ENCODE measurements around the gene CST11. TPM values are rescaled to one million over a fixed set of nuclear protein-coding genes. Genes with fewer than 3 reads are reported as not detected.

The CST11 gene
- total RNA-seq, 1 experiment from 2014 or later = not detected

DNA sequence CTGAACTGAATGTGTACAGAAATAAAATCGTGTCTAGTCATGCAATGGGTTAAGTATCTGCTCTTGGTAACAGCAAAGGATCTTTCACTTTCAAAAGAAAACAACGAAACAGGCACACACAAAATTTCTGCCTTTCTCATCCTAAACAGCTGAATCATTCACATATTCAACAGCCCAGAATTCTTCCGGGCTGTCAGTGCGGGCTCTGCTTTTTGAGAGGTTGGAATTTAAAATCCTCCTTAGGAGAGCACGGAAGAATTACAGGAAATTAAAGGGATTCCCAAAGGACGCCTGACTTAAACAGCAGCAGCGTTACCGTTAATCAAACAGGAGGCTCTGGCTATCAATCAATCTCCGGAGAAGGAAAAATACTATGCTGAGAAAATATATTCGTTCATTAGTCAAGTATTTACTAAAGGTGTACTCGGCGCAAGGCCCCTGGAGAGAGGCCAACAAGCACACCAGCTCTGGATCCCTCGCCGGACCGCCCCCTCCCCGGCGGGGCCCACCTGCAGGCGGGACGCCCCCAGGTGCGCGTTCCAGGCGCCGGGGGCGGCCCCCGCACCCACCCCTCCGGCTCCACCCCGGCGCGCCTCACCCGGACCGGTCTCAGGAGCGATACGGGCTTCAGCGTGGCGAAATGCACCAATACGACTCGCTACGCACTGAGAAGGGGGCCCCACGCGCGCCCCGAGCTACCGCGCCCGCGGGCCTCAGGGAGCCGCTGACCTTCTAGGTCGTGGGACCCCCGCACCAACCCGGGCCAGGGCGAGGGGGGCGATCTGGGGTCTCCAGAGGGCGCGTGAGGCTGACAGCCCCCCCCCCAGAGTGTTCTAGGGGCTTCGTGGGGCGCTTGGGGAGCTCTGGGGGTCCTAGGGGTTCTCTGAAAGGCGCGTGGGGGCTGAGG is 32.4 kb downstream of the CST11 start:
- Histone ChIP-seq H3K27ac (peak overlapping the region; percentile 69), H3K4me3 (peak overlapping the region; percentile 92), H3K27me3 (no peaks in the 10 kb centered on the region), H3K9me3 (replicated peaks) (no peaks in the 10 kb centered on the region; the same call in 1 of the 2 replicates), H3K36me3 (no peaks in the 10 kb centered on the region; the same call in none of the 2 replicates), H3K4me1 (peaks cover 2% of the 10 kb centered on the region; the same call in 1 of the 2 replicates)
- DNase-seq = peak in 1 of 2 experiments; percentile 26

DNA sequence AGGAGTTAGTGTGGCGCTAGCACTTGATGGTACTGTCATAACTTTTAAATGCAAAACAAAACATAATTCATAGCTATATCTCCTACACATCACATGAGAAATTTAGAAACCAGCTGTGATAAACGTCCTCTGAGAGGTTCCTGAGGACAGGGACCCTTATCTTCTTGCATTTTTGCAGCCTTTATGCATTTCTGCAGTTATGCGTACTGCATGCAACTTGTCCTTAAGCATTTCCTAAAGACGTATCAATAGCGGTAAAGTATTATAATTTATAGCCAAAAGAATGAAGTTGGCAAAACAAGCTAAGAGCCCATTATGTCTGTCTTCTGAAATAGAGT is 33.0 kb downstream of the CST11 start:
- Histone ChIP-seq H3K36me3 (peaks cover under 1% of the 10 kb centered on the region), H3K9me3 (replicated peaks) (no peaks in the 10 kb centered on the region), H3K27me3 (no peaks in the 10 kb centered on the region), H3K27ac (no peak overlapping the region), H3K4me1 (peaks cover 2% of the 10 kb centered on the region; the same call in 1 of the 2 replicates), H3K4me3 (peak overlapping the region; percentile 92)
- DNase-seq = no peak

DNA sequence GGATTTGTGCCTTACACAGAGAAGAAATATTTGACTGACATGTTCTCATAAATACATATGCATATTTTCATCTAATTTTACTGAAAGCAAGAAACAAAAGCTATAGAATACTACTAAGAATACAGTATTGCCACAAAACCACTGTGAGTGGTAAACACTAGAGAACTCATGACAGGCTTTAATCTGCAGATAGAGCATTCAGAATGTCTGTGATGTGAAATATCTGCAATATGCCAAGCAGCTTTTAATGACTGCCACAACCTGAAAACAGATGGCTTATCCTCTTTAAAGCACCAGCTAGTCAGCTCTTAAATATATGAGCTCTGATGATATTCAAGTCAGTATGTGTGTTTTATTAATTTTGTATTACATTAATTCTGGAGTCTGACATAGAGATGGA is 34.8 kb downstream of the CST11 start:
- H3K36me3 ChIP-seq = peaks cover 3% of the 10 kb centered on the region
- no peaks in the 10 kb centered on the region for H3K9me3 ChIP-seq (replicated peaks)
- H3K27me3 ChIP-seq = no peaks in the 10 kb centered on the region
- H3K27ac ChIP-seq = no peak overlapping the region
- DNase-seq = no peak
- no peak overlapping the region for H3K4me3 ChIP-seq
- peaks cover 2% of the 10 kb centered on the region; the same call in 1 of the 2 replicates for H3K4me1 ChIP-seq

DNA sequence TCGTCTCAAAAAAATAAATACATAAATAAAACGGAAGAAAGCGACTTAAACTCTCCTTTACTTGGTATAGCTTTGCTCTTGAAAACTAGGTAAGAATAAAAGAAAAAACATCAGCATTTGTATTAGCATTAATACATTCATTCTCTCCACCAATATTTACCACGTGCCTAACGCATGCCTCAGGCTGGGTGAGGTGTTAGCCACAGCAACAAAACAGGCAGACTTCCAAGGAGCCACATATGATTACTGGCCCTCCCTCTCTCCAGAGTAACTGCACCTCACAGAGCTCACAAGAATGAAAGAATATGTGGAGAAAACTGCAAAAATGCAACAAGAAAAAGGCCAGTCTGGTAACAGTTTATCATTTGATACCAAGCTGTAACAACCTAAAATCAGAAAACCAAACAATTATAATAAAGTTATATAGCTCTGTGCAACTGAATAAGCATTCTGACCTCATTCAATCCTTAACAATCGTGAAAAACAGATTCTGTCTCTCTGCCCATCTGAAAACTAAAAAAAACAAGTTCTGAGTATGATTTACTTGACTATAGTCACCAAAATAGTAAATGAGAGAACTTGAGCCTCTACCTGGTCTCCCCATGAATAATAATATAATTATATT is 36.6 kb downstream of the CST11 start:
- H3K9me3 ChIP-seq (replicated peaks) = no peaks in the 10 kb centered on the region
- H3K4me1 ChIP-seq = peaks cover 2% of the 10 kb centered on the region; the same call in 1 of the 2 replicates

DNA sequence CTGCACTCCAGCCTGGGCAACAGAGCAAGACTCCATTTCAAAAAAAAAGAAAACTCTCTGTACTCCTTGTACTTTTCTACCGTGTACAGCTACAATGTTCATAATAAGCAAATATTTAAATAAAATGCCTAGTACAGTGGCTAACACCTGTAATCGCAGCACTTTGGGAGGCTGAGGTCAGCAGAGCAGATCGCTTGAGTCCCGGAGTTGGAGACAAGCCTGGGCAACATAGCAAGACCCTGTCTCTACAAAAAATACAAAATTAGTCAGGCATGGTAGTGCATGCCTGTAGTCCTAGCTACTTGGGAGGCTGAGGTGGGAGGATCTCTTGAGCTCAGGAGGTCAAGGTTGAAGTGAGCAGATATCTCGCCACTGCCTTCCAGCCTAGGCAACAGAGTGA is 37.1 kb downstream of the CST11 start:
- no peak overlapping the region for H3K4me3 ChIP-seq
- no peak for DNase-seq
- no peaks in the 10 kb centered on the region for H3K9me3 ChIP-seq (replicated peaks)
- peaks cover 2% of the 10 kb centered on the region; the same call in 1 of the 2 replicates for H3K4me1 ChIP-seq
- H3K27me3 ChIP-seq = no peaks in the 10 kb centered on the region
- H3K36me3 ChIP-seq = peaks cover 3% of the 10 kb centered on the region
- no peak overlapping the region for H3K27ac ChIP-seq

More for the DNA sequence above, 36.6 kb downstream of the CST11 start:
- peaks cover 3% of the 10 kb centered on the region for H3K36me3 ChIP-seq
- no peak for DNase-seq
- no peak overlapping the region for H3K4me3 ChIP-seq
- H3K27me3 ChIP-seq = no peaks in the 10 kb centered on the region
- no peak overlapping the region for H3K27ac ChIP-seq

DNA sequence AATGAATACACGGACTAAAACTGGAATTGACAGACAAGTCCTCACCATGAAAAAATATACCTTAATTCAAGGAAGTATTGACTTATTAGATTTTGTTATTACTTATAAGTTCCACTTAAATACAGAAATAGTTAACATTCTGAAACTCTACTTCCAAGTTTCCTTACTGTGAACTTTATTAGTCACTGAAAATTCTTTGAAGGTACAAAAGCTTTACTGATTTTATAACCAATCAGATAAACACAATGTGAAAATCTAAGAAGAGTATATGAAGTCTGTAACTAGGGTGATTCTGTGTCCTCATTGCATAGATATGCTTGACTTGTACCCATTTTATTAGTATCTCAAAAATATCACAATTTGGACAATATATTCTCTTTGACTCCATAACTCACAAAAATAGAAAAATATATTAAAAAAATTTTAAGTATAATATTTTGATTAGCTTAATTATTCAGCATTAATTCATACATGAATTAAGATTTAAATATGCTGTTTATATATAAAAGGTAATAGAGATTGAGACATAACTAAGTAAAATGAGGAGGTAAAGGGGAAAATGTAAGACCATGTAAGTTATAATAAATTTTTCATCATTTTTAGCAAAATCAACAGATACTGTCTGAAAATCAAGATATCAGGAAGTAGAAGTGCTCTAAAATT is 38.0 kb downstream of the CST11 start:
- Histone ChIP-seq H3K4me3 (no peak overlapping the region), H3K36me3 (peaks cover 3% of the 10 kb centered on the region), H3K4me1 (peaks cover under 1% of the 10 kb centered on the region; the same call in 1 of the 2 replicates), H3K27ac (no peak overlapping the region), H3K27me3 (no peaks in the 10 kb centered on the region), H3K9me3 (replicated peaks) (no peaks in the 10 kb centered on the region)
- no peak for DNase-seq

DNA sequence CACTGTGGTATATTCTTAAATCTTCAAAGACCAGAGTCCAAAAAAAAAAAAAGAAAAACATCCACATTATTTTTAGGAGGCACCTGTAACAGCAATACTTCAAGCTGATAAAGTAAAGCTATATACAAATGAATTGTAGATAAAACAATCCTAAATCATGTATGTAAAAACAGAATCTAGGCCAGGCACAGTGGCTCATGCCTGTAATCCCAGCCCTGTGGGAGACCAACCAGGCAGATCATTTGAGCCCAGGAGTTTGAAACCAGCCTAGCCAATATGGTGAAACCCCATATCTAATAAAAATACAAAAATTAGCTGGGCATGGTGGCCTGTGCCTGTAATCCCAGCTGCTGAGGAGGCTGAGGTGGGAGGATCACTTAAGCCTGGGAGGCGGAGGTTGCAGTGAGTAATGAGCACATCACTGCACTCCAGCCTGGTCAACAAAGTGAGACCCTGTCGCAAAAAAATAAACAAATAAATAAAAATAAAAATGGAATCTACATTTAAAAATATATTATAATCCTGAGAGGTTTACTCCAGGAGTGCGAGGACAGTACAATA is 38.7 kb downstream of the CST11 start:
- Histone ChIP-seq H3K36me3 (peaks cover 3% of the 10 kb centered on the region), H3K27me3 (no peaks in the 10 kb centered on the region), H3K4me3 (no peak overlapping the region), H3K4me1 (no peaks in the 10 kb centered on the region), H3K9me3 (replicated peaks) (no peaks in the 10 kb centered on the region), H3K27ac (no peak overlapping the region)
- DNase-seq = no peak

DNA sequence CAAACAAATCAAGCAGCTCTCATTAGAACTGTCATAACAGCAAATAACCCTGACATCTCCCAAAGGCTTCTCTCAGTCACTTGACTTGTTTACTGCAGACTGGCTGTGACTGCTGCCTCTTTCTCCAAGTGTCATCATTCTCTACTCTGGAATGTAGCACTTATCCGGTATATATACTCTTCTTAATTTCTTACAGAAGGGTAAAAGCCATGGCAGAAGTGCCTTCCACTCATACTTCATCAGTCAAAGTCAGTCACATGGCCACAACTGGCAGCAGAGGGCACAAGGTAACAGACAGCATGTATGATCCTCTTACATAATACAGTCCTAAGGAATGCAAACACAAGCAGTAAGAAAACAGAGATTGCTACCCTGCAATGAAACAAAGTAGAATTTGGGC is 40.6 kb downstream of the CST11 start:
- no peak for DNase-seq
- no peaks in the 10 kb centered on the region for H3K4me1 ChIP-seq
- no peak overlapping the region for H3K27ac ChIP-seq
- H3K4me3 ChIP-seq = no peak overlapping the region
- H3K9me3 ChIP-seq (replicated peaks) = no peaks in the 10 kb centered on the region
- no peaks in the 10 kb centered on the region for H3K27me3 ChIP-seq
- peaks cover 3% of the 10 kb centered on the region for H3K36me3 ChIP-seq

DNA sequence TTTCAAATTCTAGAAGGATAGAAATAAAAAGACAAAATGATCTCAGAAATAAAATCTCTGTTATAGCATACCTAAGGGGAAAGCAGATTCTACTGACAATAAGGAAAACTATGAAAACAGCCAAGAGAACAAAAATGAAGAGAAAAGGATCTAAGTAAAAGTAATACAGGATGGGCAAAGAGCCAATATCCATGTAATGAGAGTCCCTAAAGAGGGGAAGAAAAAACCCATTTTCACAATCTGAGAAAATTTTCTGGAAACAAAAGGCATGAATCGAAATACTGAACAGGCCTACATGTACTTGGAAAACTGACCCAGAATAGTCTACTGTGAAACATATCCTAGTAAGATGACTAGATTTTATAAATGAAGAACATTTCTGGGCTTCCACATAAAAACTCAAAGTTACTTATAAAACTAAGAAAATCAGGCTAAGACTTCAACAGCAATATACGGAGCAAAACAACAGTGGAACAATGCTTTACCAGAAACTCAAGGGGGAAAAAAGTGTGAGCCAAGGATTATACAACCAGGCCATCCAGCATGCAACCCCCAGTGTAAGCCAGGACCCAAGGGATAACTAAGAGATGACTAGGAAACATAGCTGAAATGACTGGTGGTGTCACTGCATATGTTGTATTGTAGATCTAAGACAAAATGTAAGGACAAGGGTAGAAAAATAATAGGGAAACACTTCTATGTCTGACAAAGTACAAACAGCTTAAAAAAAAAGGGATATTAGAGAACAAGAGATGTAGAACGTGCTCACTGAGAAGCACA is 41.6 kb downstream of the CST11 start:
- Histone ChIP-seq H3K9me3 (replicated peaks) (no peaks in the 10 kb centered on the region), H3K27ac (no peak overlapping the region), H3K4me3 (no peak overlapping the region), H3K36me3 (peaks cover 3% of the 10 kb centered on the region), H3K27me3 (no peaks in the 10 kb centered on the region), H3K4me1 (no peaks in the 10 kb centered on the region)
- DNase-seq = no peak

DNA sequence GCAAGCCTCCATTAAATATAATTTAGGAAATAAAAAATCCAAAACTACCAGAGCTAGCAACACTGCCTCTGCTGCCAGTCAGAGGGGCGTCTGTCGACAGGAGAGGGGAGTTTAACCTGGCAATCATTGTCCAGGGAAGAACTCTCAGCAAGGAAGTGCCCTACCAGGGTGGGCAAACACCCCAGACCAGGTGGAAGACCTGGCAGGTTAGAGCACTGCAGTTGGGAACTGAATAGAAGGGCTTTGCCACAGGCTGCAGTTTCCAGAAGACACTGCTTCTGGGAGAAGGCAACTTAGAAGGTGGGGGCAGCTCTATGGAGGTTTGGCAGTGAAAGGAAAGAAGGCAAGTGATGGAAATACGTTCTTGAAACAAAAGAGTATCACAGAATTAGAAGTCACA is 42.9 kb downstream of the CST11 start:
- peaks cover 3% of the 10 kb centered on the region; the same call in 1 of the 2 replicates for H3K36me3 ChIP-seq
- no peak for DNase-seq
- no peaks in the 10 kb centered on the region for H3K9me3 ChIP-seq (replicated peaks)

DNA sequence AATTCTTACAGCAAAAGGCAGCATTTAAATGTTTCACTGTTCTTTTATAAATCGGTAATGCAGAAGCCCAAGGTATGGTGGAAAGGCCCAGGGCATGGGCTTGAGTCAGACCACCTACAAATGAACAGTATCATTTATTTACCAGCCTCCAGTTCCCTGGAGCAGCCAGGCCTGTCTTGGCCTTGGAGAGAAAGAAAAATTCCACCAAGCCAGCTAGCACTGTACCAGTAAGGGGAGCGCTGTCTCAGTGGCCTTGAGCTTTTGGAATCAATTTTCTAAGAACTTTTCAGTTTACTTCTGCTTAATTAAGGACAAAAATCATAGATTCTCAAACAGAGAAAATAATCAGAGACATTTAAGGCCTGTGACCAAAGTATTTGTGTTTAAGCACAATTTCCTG is 43.7 kb downstream of the CST11 start:
- H3K36me3 ChIP-seq = no peaks in the 10 kb centered on the region; the same call in 1 of the 2 replicates
- no peak overlapping the region for H3K4me3 ChIP-seq
- no peaks in the 10 kb centered on the region for H3K4me1 ChIP-seq
- H3K9me3 ChIP-seq (replicated peaks) = no peaks in the 10 kb centered on the region
- no peak for DNase-seq
- H3K27ac ChIP-seq = no peak overlapping the region
- no peaks in the 10 kb centered on the region for H3K27me3 ChIP-seq

More for the DNA sequence above, 42.9 kb downstream of the CST11 start:
- H3K4me1 ChIP-seq = no peaks in the 10 kb centered on the region
- H3K27me3 ChIP-seq = no peaks in the 10 kb centered on the region
- H3K27ac ChIP-seq = no peak overlapping the region
- H3K4me3 ChIP-seq = no peak overlapping the region

DNA sequence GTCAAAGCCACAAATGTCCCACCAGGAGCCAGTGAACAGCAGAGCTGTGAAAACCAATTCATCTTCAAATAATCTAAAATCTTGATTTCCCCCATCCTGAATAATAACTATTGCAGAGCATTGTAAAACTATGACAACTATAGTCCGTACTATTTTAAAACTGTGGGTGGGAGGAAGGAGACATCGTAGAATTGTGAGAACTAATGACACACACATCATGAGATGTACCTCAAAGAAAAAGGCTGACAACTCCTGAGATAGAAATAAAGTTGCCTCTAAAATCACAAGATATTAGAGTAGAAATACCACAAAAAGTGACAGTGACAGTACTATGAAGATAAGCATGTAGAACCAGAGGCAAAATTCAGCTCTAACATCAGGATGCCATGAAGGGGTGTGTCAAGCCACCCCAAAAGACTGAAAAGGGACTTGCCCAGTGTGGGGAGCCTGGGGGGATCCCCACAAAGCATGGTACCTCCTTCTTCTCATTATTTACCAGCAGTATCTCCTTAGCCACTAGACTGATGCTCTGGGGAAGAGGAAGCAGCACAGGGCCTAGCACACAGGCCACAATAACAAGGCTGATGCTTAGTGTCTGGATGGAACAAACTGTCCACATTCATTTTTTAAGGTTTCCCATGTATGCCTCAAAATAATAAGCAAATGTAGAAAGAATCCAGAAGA is 44.8 kb downstream of the CST11 start:
- no peaks in the 10 kb centered on the region for H3K36me3 ChIP-seq
- H3K4me1 ChIP-seq = no peaks in the 10 kb centered on the region
- DNase-seq = no peak
- H3K9me3 ChIP-seq (replicated peaks) = no peaks in the 10 kb centered on the region
- H3K4me3 ChIP-seq = no peak overlapping the region
- H3K27me3 ChIP-seq = no peaks in the 10 kb centered on the region
- H3K27ac ChIP-seq = no peak overlapping the region

DNA sequence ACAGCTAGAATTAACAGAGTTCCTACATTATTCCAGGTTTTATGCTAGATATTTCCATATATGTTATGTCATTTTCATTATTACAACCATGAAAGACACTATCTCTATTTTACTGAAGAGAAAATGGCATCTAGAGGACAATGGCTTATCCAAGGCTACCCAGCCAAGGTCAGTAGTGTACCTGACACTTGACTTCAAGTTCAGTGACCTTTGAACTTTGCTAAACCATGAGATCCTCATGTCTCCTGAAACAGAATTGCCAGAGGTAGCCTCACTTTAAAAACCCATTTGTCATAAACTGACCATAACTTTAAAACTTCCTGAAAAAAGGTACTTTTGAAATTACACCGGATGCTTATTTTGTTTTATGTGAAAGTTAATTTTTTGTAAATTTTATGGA is 45.8 kb downstream of the CST11 start:
- Histone ChIP-seq H3K27me3 (no peaks in the 10 kb centered on the region), H3K4me1 (no peaks in the 10 kb centered on the region), H3K27ac (no peak overlapping the region), H3K36me3 (peaks cover 1% of the 10 kb centered on the region; the same call in 1 of the 2 replicates), H3K4me3 (no peak overlapping the region), H3K9me3 (replicated peaks) (no peaks in the 10 kb centered on the region)
- DNase-seq = no peak

DNA sequence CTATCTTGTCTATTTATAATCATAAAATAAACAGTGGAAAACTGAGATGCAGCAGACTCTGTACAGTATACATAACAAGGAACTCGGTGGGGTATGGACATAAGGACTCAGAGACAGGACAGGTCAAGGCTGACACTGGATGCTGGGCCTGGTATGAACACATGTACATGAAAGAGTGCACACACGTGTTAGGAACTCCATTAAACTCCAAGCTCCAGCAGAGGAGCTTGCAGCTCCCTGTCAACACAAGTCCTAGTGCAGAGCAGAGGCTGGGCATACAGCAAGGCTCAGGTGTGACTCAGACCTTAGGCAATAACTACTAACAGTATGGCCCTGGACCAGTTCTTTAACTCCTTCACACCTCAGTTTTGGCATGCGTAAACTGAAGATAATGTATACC is 48.5 kb downstream of the CST11 start:
- no peak overlapping the region for H3K4me3 ChIP-seq
- peaks cover 9% of the 10 kb centered on the region for H3K36me3 ChIP-seq
- H3K27ac ChIP-seq = no peak overlapping the region
- no peaks in the 10 kb centered on the region for H3K27me3 ChIP-seq
- DNase-seq = no peak
- no peaks in the 10 kb centered on the region for H3K4me1 ChIP-seq
- no peaks in the 10 kb centered on the region for H3K9me3 ChIP-seq (replicated peaks)
